ENCODE data around the gene ZBTB38. TPM values are rescaled to one million over a fixed set of nuclear protein-coding genes. Genes with fewer than 3 reads are reported as not detected.

ZBTB38 gene
- total and polyA plus RNA-seq, 2 donors (not counting 1 experiment from before 2014, with no cell fraction given), result 13.8 to 71.2 TPM

DNA sequence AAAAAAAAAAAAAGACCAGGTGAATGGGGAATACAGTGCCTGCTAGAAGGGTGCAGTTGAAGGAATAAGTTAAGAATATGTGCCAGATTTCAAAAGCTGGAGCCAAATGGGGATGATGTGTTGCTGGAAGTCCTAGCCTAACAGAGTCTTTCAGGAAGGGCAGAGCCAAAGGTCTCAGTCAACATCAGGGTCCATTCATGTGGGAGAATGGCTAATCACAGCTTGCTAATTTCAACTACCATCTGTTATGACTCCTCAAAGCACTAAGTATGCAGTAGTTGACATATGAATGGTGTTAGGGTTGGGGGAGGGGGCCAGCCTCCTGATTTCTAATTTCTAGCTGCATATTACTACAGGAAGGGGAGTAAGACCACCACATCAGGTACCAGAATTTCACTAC lies 4.4 kb downstream of the ZBTB38 start:
- Histone ChIP-seq H3K9ac (ENCODE audit: low read length) (no peak overlapping the region), H3K4me2 (replicated peaks; ENCODE audit: low read depth, low read length, poor library complexity, severe bottlenecking) (no peak overlapping the region), H3K4me1 (ENCODE audit: control insufficient read depth in 2 of 2, insufficient read depth in 2 of 2, low read length in 2 of 2) (peaks cover 4 to 22% of the 10 kb centered on the region in 2 donors), H3K9me3 (ENCODE audit: control extremely low read depth in 1 of 3, control insufficient read depth in 2 of 3, insufficient read depth in 1 of 3, low read length in 2 of 3) (no peaks in the 10 kb centered on the region), H3K79me2 (ENCODE audit: control insufficient read depth, insufficient read depth, low read length) (no peaks in the 10 kb centered on the region), H4K20me1 (ENCODE audit: control insufficient read depth, insufficient read depth, low read length, poor library complexity, severe bottlenecking) (no peaks in the 10 kb centered on the region), H3K27me3 (replicated peaks in 1 of 4; ENCODE audit: control extremely low read depth in 1 of 4, control insufficient read depth in 3 of 4, insufficient read depth in 4 of 4, low read length in 3 of 4) (no peaks in the 10 kb centered on the region), H3K36me3 (replicated peaks in 1 of 2; ENCODE audit: control extremely low read depth in 1 of 2, control insufficient read depth in 1 of 2, extremely low read depth in 1 of 2, insufficient read depth in 2 of 2, low read length in 1 of 2) (no peaks in the 10 kb centered on the region), H3K27ac (ENCODE audit: low read length in 2 of 2) (no peak overlapping the region), H3K4me3 (ENCODE audit: control extremely low read depth in 1 of 5, extremely low read depth in 1 of 5, insufficient read depth in 1 of 5, low read depth in 2 of 5, low read length in 4 of 5) (no peak overlapping the region), H2AFZ (ENCODE audit: insufficient read depth, low read depth, low read length, poor library complexity, severe bottlenecking) (no peak overlapping the region)
- DNase-seq (no peak), ATAC-seq (ENCODE audit: low read depth) (no peak)
- TF ChIP-seq, protein P1, sequence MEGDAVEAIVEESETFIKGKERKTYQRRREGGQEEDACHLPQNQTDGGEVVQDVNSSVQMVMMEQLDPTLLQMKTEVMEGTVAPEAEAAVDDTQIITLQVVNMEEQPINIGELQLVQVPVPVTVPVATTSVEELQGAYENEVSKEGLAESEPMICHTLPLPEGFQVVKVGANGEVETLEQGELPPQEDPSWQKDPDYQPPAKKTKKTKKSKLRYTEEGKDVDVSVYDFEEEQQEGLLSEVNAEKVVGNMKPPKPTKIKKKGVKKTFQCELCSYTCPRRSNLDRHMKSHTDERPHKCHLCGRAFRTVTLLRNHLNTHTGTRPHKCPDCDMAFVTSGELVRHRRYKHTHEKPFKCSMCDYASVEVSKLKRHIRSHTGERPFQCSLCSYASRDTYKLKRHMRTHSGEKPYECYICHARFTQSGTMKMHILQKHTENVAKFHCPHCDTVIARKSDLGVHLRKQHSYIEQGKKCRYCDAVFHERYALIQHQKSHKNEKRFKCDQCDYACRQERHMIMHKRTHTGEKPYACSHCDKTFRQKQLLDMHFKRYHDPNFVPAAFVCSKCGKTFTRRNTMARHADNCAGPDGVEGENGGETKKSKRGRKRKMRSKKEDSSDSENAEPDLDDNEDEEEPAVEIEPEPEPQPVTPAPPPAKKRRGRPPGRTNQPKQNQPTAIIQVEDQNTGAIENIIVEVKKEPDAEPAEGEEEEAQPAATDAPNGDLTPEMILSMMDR (IDR thresholded peaks at IDR 0.05), result no peak
- TF ChIP-seq EZH2 (IDR thresholded peaks at IDR 0.05; ENCODE audit: borderline replicate concordance, insufficient read depth, low read depth, low read length, poor library complexity, severe bottlenecking), result no peak
- Mint-ChIP-seq H3K4me3 (no peak overlapping the region), H3K27ac (no peak overlapping the region), H3K4me1 (peaks cover 38% of the 10 kb centered on the region), H3K9me3 (ENCODE audit: insufficient read depth) (no peaks in the 10 kb centered on the region), H3K27me3 (no peaks in the 10 kb centered on the region)
- CTCF ChIA-PET, result interaction anchor here (0.9 to 5.6 kb wide), 12 partner anchors 10 to 82 kb away, joined by 3 to 48 read pairs (median 5); no protein-coding TSS in a partner anchor
- intact Hi-C loops (cut with micrococcal nuclease), result no loop called here
- POLR2A ChIA-PET, result interaction anchor here (0.6 kb wide), 1 partner anchor 68 kb away, joined by 7 read pairs; no protein-coding TSS in a partner anchor

DNA sequence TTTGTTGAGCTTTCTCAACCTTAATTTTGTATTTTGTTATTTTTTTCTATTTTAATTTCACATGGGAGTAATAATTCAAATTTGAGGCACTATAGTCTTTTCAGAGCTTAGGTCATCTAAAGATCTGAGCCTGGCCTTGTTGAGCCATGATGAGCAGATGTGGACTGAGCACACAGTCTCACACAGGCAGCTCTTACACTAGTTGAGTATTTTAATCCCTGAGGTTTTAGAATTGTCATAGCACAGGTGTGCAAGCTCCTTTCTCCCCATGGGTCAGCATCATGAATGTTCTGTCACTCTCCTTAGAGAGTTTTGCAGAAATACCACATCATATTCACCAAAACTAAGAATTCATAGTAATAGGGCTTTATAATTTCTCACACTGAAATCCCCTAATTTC lies 4.9 kb downstream of the ZBTB38 start:
- Histone ChIP-seq H4K20me1 (ENCODE audit: control insufficient read depth, insufficient read depth, low read length, poor library complexity, severe bottlenecking) (no peaks in the 10 kb centered on the region), H3K4me2 (replicated peaks; ENCODE audit: low read depth, low read length, poor library complexity, severe bottlenecking) (no peak overlapping the region), H3K4me1 (ENCODE audit: control insufficient read depth in 2 of 2, insufficient read depth in 2 of 2, low read length in 2 of 2) (peaks cover 4 to 19% of the 10 kb centered on the region in 2 donors), H3K4me3 (ENCODE audit: control extremely low read depth in 1 of 5, extremely low read depth in 1 of 5, insufficient read depth in 1 of 5, low read depth in 2 of 5, low read length in 4 of 5) (no peak overlapping the region), H3K9me3 (ENCODE audit: control extremely low read depth in 1 of 3, control insufficient read depth in 2 of 3, insufficient read depth in 1 of 3, low read length in 2 of 3) (no peaks in the 10 kb centered on the region), H3K36me3 (replicated peaks in 1 of 2; ENCODE audit: control extremely low read depth in 1 of 2, control insufficient read depth in 1 of 2, extremely low read depth in 1 of 2, insufficient read depth in 2 of 2, low read length in 1 of 2) (no peaks in the 10 kb centered on the region), H3K27ac (ENCODE audit: low read length in 2 of 2) (no peak overlapping the region), H2AFZ (ENCODE audit: insufficient read depth, low read depth, low read length, poor library complexity, severe bottlenecking) (no peak overlapping the region), H3K9ac (ENCODE audit: low read length) (no peak overlapping the region), H3K79me2 (ENCODE audit: control insufficient read depth, insufficient read depth, low read length) (no peaks in the 10 kb centered on the region), H3K27me3 (replicated peaks in 1 of 4; ENCODE audit: control extremely low read depth in 1 of 4, control insufficient read depth in 3 of 4, insufficient read depth in 4 of 4, low read length in 3 of 4) (no peaks in the 10 kb centered on the region)
- TF ChIP-seq, protein P1 (IDR thresholded peaks at IDR 0.05), result no peak
- TF ChIP-seq EZH2 (IDR thresholded peaks at IDR 0.05; ENCODE audit: borderline replicate concordance, insufficient read depth, low read depth, low read length, poor library complexity, severe bottlenecking), result no peak
- H3K4me1 Mint-ChIP-seq, result peaks cover 42% of the 10 kb centered on the region
- H3K27me3 Mint-ChIP-seq, result no peaks in the 10 kb centered on the region
- POLR2A ChIA-PET, result interaction anchor here (0.6 kb wide), 1 partner anchor 67 kb away, joined by 7 read pairs; no protein-coding TSS in a partner anchor
- DNase-seq, result no peak
- H3K4me3 Mint-ChIP-seq, result no peak overlapping the region
- intact Hi-C loops (cut with micrococcal nuclease), result no loop called here
- H3K27ac Mint-ChIP-seq, result no peak overlapping the region
- no peak for ATAC-seq (ENCODE audit: low read depth)
- no peaks in the 10 kb centered on the region for H3K9me3 Mint-ChIP-seq (ENCODE audit: insufficient read depth)
- CTCF ChIA-PET, result interaction anchor here (0.9 to 3.1 kb wide), 10 partner anchors 10 to 82 kb away, joined by 3 to 15 read pairs (median 4); no protein-coding TSS in a partner anchor

All from B cell (primary cell).